Cardiac muscle cell (in vitro differentiated cells and primary cell): ENCODE data around the gene TTLL8. TPM values are rescaled to one million over a fixed set of nuclear protein-coding genes. Genes with fewer than 3 reads are reported as not detected.

Experiments
- DNase-seq, 2 donors: peaks; one replicate each; pipeline versions ENCODE4 v3.0.0 to v3.0.0-alpha.2; 2010 to 2017; ENCODE audit warnings: low read depth in 1 of 2, low spot score in 1 of 2
- H3K27ac ChIP-seq: fragments of 200-600 bp; sonication (generic); 2 replicates; pipeline ENCODE4 v1.5.1; 2016
- H3K27me3 ChIP-seq: fragments of 200-600 bp; sonication (generic); 2 replicates; pipeline ENCODE4 v1.6.0; 2016; ENCODE audit warnings: control low read depth
- H3K36me3 ChIP-seq: fragments of 200-600 bp; sonication (generic); 2 replicates; pipeline ENCODE4 v1.5.1; 2016; ENCODE audit warnings: control low read depth
- H3K4me1 ChIP-seq: fragments of 200-600 bp; sonication (generic); 2 replicates; pipeline ENCODE4 v1.8.1; 2017; ENCODE audit warnings: low read depth, mild to moderate bottlenecking, mixed run types
- H3K4me3 ChIP-seq: fragments of 200-600 bp; sonication (generic); 2 replicates; pipeline ENCODE4 v1.5.1; 2016; ENCODE audit warnings: mild to moderate bottlenecking
- H3K9me3 ChIP-seq: fragments of 200-600 bp; sonication (generic); 2 replicates; pipeline ENCODE4 v1.5.1; 2017; ENCODE audit warnings: low read depth, mild to moderate bottlenecking, control low read depth
- polyA plus RNA-seq: library from polyadenylated mRNA; unstranded; fragments of >200 nt; fragmentation: Nextera tagmentation; extraction: Ambion mirVana; gene quantifications from 2 replicates; pipeline ENCODE4 v1.2.1, GENCODE V29; 2016
- total RNA-seq: library from RNA; depleted of rRNA; stranded (reverse); fragments of >200 nt; gene quantifications from 2 replicates; pipeline ENCODE4 v1.2.3, GENCODE V29; 2016
- TF ChIP-seq, protein P1 (sequence below): IDR thresholded peaks from 2 replicates; pipeline ENCODE4 v1.5.1; 2012; ENCODE audit warnings: low read depth, mild to moderate bottlenecking, low read length

Gene TTLL8
- total and polyA plus RNA-seq, 2 experiments from 2014 or later, result not detected

DNA sequence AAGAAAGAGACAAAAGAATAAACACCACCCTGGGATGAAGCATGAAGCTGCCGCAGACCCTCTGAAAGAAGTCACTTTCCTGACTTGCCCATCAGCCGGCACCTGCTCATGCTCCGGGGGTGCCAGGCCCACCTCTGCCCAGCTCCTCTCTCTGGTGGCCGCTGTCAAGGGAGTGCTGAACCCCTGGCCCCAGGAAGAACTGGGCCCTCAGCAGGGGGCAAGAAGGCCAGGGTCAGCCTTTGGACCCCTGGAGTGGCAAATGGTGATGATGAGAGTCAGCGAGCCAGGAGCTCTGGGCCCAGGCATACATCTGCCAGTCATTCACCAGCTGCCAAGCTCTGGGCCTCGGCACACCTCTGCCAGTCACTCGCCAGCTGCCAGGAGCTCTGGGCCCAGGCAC lies 17.4 kb downstream of the TTLL8 start:
- Histone ChIP-seq H3K4me1 (no peaks in the 10 kb centered on the region), H3K27ac (no peak overlapping the region), H3K4me3 (no peak overlapping the region), H3K27me3 (peaks cover 2% of the 10 kb centered on the region), H3K36me3 (no peaks in the 10 kb centered on the region), H3K9me3 (no peaks in the 10 kb centered on the region)
- TF ChIP-seq, protein P1, sequence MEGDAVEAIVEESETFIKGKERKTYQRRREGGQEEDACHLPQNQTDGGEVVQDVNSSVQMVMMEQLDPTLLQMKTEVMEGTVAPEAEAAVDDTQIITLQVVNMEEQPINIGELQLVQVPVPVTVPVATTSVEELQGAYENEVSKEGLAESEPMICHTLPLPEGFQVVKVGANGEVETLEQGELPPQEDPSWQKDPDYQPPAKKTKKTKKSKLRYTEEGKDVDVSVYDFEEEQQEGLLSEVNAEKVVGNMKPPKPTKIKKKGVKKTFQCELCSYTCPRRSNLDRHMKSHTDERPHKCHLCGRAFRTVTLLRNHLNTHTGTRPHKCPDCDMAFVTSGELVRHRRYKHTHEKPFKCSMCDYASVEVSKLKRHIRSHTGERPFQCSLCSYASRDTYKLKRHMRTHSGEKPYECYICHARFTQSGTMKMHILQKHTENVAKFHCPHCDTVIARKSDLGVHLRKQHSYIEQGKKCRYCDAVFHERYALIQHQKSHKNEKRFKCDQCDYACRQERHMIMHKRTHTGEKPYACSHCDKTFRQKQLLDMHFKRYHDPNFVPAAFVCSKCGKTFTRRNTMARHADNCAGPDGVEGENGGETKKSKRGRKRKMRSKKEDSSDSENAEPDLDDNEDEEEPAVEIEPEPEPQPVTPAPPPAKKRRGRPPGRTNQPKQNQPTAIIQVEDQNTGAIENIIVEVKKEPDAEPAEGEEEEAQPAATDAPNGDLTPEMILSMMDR, result no peak
- no peak for DNase-seq

DNA sequence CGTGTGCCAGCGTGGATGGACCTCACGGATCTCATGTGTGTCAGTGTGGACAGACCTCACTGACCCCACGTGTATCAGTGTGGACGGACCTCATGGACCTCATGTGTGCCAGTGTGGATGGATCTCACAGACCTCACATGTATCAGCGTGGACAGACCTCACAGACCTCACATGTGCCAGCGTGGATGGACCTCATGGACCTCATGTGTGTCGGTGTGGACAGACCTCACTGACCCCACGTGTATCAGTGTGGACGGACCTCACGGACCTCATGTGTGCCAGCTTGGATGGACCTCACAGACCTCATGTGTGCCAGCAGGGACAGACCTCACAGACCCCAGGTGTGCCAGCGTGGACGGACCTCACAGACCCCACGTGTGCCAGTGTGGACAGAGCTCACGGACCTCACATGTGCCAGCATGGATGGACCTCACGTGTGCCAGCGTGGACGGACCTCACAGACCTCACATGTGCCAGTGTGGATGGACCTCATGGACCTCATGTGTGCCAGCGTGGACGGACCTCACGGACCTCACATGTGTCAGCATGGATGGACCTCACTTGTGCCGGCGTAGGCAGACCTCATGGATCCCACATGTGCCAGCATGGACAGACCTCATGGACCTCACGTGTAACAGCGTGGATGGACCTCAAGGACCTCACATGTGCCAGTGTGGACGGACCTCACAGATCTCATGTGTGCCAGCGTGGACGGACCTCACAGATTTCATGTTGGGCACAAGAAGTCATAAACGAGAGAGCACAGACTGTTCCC lies 18.2 kb downstream of the TTLL8 start:
- no peak for DNase-seq
- no peak overlapping the region for H3K4me3 ChIP-seq
- no peaks in the 10 kb centered on the region for H3K36me3 ChIP-seq
- H3K9me3 ChIP-seq, result no peaks in the 10 kb centered on the region
- no peak overlapping the region for H3K27ac ChIP-seq
- H3K27me3 ChIP-seq, result no peaks in the 10 kb centered on the region
- TF ChIP-seq, protein P1, result no peak
- no peaks in the 10 kb centered on the region for H3K4me1 ChIP-seq

DNA sequence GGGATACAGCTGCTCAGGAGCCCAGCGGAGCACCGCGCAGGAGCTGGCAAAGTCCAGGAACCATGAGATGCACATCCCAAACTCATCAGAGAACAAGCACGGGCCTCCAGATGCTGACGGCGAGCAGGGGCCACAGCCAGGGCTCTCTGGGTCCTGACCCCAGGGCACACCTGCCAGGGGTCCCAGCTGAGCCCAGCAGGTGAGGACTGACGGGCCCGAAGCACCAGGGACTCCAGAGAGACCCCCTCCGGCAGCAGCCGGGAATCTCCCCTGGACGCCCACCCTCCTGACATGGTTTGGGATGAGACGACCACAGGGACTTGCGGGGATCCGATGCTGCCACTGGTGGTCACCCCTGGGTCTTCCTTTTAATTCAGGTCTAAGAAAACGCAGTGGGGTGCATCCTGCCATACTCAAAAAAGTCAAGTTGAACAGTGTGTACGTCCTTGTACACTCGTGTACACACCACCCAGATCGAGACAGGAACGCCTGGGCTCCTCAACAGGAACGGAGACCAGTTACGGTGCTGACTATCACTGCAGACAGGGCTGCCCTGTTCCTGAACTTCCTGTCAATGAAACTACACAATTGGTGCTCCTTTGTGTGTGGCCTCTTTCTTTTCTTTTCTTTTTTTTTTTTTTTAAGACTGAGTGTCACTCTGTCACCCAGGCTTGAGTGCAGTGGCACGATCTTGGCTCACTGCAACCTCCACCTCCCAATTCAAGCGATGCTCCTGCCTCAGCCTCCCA lies 21.9 kb downstream of the TTLL8 start:
- no peaks in the 10 kb centered on the region for H3K27me3 ChIP-seq
- H3K4me3 ChIP-seq, result no peak overlapping the region
- no peaks in the 10 kb centered on the region for H3K4me1 ChIP-seq
- TF ChIP-seq, protein P1, result no peak
- H3K36me3 ChIP-seq, result no peaks in the 10 kb centered on the region
- H3K27ac ChIP-seq, result no peak overlapping the region
- DNase-seq, result no peak
- no peaks in the 10 kb centered on the region for H3K9me3 ChIP-seq

DNA sequence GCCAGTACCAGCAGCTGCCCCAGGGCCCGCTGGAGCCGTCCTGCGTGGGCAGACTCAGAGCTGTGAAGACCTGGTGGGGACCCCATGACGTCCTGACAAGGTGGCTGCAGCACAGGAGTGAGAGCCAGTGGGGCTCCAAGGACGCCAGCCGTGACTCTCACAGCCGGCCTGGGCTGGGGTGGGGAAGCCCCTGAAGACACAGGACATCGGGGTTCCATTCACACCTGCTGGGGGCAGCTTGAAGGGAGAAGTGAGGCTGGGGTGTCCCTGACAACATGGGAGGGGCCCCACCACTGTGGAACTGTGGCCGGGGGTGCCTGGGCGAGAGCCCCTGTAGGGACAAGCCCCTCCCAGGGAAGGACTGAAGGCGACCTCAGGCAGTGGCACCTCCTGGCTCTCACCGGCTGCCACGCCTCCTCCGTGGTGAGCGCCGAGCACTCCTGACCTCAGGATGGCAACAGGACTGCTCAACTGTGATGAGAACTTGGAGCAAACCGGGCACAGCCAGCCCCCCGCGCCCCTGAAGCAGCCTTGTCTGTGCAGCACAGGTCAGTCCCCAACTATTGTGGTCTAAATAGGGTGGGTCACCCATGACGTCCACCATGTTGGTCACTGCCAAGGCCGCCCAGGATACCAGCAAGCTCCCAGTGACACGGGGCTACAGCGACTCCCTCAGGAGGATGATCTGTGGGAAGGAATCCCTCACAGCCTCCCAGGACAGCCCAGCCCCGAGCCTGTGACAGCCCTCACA lies 22.8 kb downstream of the TTLL8 start:
- Histone ChIP-seq H3K36me3 (no peaks in the 10 kb centered on the region), H3K4me3 (no peak overlapping the region), H3K9me3 (no peaks in the 10 kb centered on the region), H3K4me1 (no peaks in the 10 kb centered on the region), H3K27ac (no peak overlapping the region), H3K27me3 (peaks cover 6% of the 10 kb centered on the region)
- no peak for DNase-seq
- TF ChIP-seq, protein P1, result no peak
